Raji (cell line): ENCODE measurements around the gene PRTFDC1.

Source experiments
- POLR2A ChIP-seq: IDR thresholded peaks from 2 replicates; pipeline ENCODE4 v1.6.1; 2011; ENCODE audit warnings: low read depth, low read length, control low read depth; ENCODE audit not compliant: insufficient read depth

PRTFDC1 gene

DNA sequence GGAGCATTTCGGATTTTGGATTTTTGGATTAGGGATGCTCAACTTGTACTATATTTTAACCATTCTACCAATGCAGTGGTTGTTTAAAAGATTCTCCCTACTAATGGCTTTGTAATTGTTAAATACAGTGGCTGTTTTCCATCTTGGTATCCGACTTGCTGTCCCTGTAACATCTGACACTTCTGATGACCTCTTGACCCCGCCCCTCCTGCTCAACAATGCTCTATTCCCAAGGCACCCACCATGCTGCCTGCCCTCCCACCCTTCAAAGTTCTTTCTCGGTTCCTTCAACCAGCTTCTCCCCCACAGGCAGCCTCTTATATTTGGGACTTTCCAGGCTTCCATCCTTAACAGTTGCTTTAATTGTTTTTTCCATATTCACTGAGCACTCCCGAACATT, 2.0 kb downstream of the PRTFDC1 start:
- TF ChIP-seq POLR2A = no peak

DNA sequence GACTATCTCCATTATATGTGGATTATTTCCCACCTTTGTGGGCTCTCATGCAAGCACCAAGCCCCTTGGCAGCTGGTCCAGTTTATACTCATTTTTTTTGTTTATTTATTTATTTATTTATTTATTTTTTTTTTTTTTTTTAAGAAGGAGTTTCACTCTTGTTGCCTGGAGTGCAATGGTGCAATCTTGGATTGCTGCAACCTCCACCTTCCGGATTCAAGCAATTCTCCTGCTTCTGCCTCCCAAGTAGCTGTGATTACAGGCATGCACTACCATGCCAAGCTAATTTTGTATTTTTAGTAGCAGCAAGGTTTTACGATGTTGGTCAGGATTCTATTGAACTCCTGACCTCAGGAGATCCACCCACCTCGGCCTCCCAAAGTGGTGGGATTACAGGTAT, 2.8 kb downstream of the PRTFDC1 start:
- no peak for TF ChIP-seq POLR2A

DNA sequence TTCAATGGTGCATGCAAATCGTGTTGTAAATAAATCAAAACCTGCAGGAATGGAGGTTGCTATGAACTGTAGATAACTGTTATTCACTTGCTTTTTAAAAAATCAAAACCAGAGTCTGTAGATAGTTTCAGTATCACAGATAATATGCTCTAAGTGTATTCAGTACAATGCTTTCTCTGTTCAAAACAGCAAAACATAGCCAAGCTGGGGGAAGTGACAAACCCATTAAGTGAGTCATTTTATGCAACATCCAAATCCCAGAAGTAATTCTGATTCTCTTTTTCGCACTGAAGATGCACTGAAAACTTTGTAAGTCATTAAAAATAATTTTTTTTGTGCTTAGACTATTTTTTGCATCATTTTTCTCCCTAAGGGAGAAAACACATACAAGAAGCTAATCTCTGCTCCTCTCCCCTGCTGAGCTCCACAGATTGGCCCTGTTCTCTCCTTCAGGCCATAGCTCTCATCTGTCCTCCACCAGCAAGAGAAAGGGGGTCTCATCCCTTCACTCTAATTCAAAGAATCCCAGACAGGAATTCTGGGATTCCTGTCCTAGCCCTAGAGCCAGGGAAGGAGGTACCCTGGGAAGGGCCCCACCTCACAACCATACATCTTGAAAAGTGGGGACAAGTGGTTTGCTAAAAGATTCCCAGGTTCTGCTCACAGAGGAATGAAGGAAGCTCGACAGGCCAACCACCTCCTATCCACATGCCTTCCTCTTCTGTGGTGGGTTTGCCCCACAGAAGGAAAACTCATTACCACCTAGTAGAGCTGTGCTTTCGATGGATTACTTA, 4.9 kb downstream of the PRTFDC1 start:
- TF ChIP-seq POLR2A = no peak

DNA sequence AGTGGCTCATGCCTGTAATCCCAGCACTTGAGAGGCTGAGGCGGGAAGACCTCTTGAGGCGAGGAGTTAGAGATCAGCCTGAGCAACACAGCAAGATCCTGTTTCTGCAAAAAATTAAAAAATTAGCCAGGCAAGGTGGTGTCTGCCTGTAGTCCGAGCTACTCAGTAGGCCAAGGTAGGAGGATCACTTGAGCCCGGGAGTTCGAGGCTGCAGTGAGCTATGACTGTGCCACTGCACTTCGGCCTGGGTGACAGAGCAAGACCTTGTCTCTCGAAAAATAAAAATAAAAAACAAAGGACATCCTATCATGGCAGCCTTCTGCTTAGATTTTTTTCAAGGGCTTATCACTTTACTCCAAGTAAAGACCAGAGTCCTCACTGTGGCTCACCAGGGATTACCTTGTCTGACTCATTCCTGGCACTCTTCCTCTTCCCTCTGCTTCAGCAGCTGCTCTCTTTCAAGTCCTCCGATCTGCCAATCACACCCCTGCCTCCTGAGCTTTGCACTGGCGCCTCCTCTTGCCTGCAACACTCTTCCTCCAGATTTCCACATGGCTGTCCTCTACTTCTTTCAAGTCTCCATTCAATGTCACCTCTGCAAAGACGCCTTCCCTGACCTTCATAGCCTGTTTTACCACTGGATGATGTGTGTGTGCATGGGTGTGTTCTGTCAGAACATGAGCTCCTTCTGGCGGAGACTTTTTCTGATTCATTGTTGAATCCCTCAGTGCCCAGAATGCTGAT, 7.7 kb downstream of the PRTFDC1 start:
- no peak for TF ChIP-seq POLR2A

DNA sequence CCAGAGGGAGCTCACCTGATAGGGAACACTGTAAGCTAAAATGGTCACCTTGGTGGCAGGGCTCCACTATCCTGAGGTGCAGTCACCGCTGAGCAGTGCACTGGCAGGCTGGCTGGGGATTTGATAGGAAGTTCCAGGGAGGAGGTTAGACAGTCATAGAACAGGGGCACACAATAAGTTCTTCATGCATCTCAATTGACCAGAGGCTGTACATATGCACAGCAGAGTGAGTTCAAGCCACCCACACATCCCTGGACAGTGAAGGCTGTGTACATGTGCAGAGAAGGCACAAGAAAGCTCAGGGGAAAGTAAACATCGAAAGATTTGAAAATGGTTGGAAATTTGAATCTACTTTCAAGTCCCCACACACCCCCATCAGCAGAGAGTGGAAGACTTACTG, 13.9 kb downstream of the PRTFDC1 start:
- no peak for TF ChIP-seq POLR2A

DNA sequence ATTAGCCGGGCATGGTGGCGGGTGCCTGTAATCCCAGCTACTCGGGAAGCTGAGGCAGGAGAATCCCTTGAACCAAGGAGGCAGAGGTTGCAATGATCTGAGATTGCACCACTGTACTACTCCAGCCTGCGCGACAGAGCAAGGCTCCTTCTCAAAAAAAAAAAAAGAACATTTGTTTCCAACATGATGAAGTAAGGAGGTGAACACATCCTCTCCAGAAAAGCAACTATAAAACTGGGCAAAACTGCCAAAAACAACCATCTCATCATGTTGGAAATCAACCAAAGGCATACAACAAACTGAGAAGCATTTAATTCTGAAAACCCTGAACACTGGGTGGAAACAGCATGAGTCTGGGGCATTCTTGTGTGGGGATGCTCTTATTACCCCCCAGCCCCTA, 14.3 kb downstream of the PRTFDC1 start:
- TF ChIP-seq POLR2A = no peak

GRCh38 chr10:24935504-24936292, 16.7 kb downstream of the PRTFDC1 start:
- no peak for TF ChIP-seq POLR2A

DNA sequence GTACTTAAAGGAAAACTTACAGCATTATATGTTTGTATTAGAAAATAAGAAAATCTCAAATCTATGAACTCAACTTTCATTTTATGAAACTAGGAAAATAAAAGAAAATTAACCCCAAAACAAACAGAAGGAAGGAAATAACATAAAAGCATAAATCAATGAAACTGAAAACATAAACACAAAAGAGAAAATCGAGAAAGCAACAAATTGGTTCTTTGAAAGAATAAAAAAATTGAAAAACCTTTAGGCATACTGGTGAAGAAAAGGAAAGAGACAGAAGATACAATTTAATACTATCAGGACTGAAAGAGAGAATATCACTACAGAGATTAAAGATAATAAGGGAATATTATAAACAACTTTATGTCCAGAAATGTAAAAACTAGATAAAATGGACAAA, 21.2 kb downstream of the PRTFDC1 start:
- TF ChIP-seq POLR2A = no peak

- TF ChIP-seq POLR2A = no peak
Observed at GRCh38 chr10:24930427-24930826, 22.0 kb downstream of the PRTFDC1 start.

- TF ChIP-seq POLR2A = no peak
Observed at GRCh38 chr10:24929904-24930303, 22.5 kb downstream of the PRTFDC1 start.

DNA sequence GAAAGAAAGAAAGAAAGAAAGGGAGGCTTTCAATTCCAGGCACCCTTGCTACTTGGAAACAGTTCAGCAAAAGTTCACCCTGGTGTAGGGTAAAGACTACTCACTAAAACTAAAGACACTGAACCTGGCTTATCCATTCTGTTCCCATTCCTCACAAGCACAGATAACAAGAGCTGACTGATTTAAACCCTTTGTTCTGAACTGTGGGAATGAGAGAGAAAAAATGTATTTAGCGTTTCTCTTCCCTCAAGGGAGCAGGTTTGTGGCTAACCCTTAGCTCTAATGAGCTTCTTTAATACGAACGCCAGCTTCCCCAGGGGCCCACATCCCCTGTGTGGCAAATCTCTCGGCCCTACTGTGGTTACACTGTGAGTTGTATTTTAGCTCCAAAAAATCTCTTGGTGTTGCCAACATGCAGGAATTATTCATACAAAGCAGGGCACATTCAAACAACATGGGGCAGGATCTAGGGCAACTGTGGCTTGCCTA, 23.3 kb downstream of the PRTFDC1 start:
- no peak for TF ChIP-seq POLR2A

DNA sequence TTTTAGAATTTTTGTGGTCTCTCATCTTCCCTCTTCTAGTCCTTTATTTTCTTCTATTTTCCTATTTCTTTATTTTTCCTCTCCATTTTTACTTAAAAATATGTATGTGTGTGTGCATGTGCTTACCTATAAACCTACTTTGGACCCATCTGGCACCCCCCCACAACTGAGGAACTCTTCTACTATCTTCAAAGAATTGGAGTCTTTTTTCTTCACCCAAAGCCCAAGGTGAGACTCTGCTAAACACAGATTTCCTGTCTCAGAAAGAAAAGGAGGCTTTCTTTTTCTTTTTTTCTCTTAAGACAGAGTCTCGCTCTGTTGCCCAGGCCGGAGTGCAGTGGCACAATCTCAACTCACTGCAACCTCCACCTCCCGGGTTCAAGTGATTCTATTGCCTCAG, 24.2 kb downstream of the PRTFDC1 start:
- TF ChIP-seq POLR2A = no peak

DNA sequence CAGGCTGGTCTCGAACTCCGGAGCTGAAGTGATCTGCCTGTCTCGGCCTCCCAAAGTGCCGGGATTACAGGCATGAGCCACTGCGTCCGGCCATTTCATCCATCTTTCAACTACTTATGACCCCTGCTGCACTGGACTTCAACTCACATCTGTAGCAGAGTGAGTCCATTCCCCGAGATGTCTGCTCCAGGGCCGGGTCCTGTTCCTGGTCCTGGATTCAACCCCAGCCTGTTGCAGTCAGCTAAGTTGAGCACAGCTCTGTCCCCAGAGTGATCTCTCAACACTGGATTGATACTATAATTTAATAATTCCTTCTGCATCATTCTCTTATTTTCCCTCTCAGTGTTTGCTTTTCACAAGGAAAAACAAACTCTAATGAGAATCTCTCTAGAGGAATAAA, 25.8 kb downstream of the PRTFDC1 start:
- TF ChIP-seq POLR2A = no peak

GRCh38 chr10:24925799-24926198, 26.6 kb downstream of the PRTFDC1 start:
- TF ChIP-seq POLR2A = no peak
